ENCODE measurements around the gene FAM168A.

Gene FAM168A

DNA sequence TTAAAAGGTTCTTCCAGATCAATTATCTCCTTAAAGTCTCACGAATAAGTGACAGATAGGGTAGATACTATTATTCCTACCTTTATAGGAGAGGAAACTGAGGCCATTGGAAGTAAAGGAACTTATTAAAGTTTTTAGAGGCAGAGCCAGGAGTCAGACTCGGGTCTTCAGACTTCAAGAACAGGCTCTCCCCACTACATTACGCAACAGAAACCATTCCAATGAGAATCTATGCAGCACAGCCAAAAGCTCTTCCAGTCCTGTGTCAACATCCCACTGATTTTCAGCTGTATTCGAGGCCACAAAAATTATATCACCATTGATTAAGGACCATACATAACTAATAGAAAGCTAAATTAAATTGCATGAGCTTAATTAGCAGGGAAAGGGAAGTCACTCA lies 144.3 kb downstream of the FAM168A start (continued):
- TF ChIP-seq BACH2 (CRISPR knock-in tag; IDR thresholded peaks at IDR 0.05; ENCODE audit: borderline replicate concordance) (no peak), TOX (CRISPR knock-in tag; IDR thresholded peaks at IDR 0.05; ENCODE audit: borderline replicate concordance) (no peak), ZNF70 (CRISPR knock-in tag; IDR thresholded peaks at IDR 0.05) (no peak), ISL1 (CRISPR knock-in tag; IDR thresholded peaks at IDR 0.05) (no peak), ESRRG (CRISPR knock-in tag; IDR thresholded peaks at IDR 0.05) (no peak)

DNA sequence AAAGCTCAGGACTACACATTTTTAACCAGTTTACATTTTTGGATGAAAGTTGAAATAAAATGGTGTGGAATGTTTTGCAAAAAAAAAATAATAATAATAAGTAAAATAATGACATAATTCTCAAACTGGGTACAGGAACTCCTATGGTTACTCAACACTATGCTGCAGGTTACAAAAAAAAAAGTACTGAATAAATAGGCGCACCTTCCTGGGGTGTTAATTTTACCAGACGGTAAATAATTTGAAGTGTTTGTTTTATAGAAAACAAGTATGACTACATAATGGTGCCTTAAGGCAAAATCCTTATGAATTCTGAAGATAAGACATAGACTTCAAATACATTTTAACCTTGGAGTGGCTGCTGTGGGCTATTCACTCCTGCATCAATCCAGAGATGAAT lies 145.2 kb downstream of the FAM168A start:
- ATAC-seq, result no peak

DNA sequence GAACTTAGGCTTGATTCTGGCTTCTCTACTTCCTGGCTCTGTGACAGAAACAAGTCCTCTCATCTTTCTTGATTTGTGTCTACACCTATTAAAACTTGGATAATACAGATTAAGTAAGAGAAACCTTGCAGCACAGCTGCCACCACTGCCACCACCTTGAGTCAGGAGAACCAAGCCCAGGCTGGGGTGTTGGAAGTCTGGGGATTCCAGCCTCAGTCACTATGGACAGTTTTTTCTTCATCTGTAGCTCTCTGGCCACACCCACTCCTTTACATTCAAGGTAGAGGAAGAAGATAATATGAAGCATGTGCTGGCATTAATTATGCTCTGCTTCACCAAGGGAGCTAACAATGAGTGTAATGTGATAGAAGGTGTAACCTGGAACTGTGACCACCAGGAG lies 146.0 kb downstream of the FAM168A start:
- ATAC-seq, result no peak
- TF ChIP-seq ARNTL (CRISPR knock-in tag; IDR thresholded peaks at IDR 0.05; ENCODE audit: borderline replicate concordance, low read depth), result no peak
- no peak for TF ChIP-seq ISL1 (CRISPR knock-in tag; IDR thresholded peaks at IDR 0.05)
- TF ChIP-seq ZNF70 (CRISPR knock-in tag; IDR thresholded peaks at IDR 0.05), result no peak
- TF ChIP-seq ESRRG (CRISPR knock-in tag; IDR thresholded peaks at IDR 0.05), result no peak
- no peak for TF ChIP-seq GLIS3 (CRISPR knock-in tag; IDR thresholded peaks at IDR 0.05)
- TF ChIP-seq RARB (CRISPR knock-in tag; IDR thresholded peaks at IDR 0.05), result no peak
- no peak for TF ChIP-seq POU6F1 (CRISPR knock-in tag; IDR thresholded peaks at IDR 0.05; ENCODE audit: borderline replicate concordance, low read depth)
- TF ChIP-seq ZNF8 (CRISPR knock-in tag; IDR thresholded peaks at IDR 0.05), result no peak
- TF ChIP-seq, protein P1, sequence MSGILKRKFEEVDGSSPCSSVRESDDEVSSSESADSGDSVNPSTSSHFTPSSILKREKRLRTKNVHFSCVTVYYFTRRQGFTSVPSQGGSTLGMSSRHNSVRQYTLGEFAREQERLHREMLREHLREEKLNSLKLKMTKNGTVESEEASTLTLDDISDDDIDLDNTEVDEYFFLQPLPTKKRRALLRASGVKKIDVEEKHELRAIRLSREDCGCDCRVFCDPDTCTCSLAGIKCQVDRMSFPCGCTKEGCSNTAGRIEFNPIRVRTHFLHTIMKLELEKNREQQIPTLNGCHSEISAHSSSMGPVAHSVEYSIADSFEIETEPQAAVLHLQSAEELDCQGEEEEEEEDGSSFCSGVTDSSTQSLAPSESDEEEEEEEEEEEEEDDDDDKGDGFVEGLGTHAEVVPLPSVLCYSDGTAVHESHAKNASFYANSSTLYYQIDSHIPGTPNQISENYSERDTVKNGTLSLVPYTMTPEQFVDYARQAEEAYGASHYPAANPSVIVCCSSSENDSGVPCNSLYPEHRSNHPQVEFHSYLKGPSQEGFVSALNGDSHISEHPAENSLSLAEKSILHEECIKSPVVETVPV (CRISPR knock-in tag; IDR thresholded peaks at IDR 0.05), result no peak
- no peak for TF ChIP-seq TOX (CRISPR knock-in tag; IDR thresholded peaks at IDR 0.05; ENCODE audit: borderline replicate concordance)
- no peak for TF ChIP-seq OSR1 (CRISPR knock-in tag; IDR thresholded peaks at IDR 0.05)
- no peak for TF ChIP-seq SNAI2 (CRISPR knock-in tag; IDR thresholded peaks at IDR 0.05)

More for the DNA sequence above, 145.2 kb downstream of the FAM168A start:
- TF ChIP-seq ESRRG (CRISPR knock-in tag; IDR thresholded peaks at IDR 0.05), result no peak
- no peak for TF ChIP-seq PPARA (CRISPR knock-in tag; IDR thresholded peaks at IDR 0.05; ENCODE audit: borderline replicate concordance)
- TF ChIP-seq, protein P1 (CRISPR knock-in tag; IDR thresholded peaks at IDR 0.05), result no peak
- TF ChIP-seq, protein P2, sequence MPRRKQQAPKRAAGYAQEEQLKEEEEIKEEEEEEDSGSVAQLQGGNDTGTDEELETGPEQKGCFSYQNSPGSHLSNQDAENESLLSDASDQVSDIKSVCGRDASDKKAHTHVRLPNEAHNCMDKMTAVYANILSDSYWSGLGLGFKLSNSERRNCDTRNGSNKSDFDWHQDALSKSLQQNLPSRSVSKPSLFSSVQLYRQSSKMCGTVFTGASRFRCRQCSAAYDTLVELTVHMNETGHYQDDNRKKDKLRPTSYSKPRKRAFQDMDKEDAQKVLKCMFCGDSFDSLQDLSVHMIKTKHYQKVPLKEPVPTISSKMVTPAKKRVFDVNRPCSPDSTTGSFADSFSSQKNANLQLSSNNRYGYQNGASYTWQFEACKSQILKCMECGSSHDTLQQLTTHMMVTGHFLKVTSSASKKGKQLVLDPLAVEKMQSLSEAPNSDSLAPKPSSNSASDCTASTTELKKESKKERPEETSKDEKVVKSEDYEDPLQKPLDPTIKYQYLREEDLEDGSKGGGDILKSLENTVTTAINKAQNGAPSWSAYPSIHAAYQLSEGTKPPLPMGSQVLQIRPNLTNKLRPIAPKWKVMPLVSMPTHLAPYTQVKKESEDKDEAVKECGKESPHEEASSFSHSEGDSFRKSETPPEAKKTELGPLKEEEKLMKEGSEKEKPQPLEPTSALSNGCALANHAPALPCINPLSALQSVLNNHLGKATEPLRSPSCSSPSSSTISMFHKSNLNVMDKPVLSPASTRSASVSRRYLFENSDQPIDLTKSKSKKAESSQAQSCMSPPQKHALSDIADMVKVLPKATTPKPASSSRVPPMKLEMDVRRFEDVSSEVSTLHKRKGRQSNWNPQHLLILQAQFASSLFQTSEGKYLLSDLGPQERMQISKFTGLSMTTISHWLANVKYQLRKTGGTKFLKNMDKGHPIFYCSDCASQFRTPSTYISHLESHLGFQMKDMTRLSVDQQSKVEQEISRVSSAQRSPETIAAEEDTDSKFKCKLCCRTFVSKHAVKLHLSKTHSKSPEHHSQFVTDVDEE (CRISPR knock-in tag; IDR thresholded peaks at IDR 0.05), result no peak
- TF ChIP-seq ZNF70 (CRISPR knock-in tag; IDR thresholded peaks at IDR 0.05), result no peak
- no peak for TF ChIP-seq ARNTL (CRISPR knock-in tag; IDR thresholded peaks at IDR 0.05; ENCODE audit: borderline replicate concordance, low read depth)
- no peak for TF ChIP-seq OSR1 (CRISPR knock-in tag; IDR thresholded peaks at IDR 0.05)
- no peak for TF ChIP-seq ZNF8 (CRISPR knock-in tag; IDR thresholded peaks at IDR 0.05)
- TF ChIP-seq TOX (CRISPR knock-in tag; IDR thresholded peaks at IDR 0.05; ENCODE audit: borderline replicate concordance), result no peak
- no peak for TF ChIP-seq ZNF565 (CRISPR knock-in tag; conservative IDR thresholded peaks at IDR 0.05; ENCODE audit: low read depth)
- TF ChIP-seq, protein P3, sequence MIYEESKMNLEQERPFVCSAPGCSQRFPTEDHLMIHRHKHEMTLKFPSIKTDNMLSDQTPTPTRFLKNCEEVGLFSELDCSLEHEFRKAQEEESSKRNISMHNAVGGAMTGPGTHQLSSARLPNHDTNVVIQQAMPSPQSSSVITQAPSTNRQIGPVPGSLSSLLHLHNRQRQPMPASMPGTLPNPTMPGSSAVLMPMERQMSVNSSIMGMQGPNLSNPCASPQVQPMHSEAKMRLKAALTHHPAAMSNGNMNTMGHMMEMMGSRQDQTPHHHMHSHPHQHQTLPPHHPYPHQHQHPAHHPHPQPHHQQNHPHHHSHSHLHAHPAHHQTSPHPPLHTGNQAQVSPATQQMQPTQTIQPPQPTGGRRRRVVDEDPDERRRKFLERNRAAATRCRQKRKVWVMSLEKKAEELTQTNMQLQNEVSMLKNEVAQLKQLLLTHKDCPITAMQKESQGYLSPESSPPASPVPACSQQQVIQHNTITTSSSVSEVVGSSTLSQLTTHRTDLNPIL (CRISPR knock-in tag; IDR thresholded peaks at IDR 0.05; ENCODE audit: low read depth), result no peak
- no peak for TF ChIP-seq ZFP30 (CRISPR knock-in tag; IDR thresholded peaks at IDR 0.05)
- no peak for TF ChIP-seq ISL1 (CRISPR knock-in tag; IDR thresholded peaks at IDR 0.05)
- no peak for TF ChIP-seq BACH2 (CRISPR knock-in tag; IDR thresholded peaks at IDR 0.05; ENCODE audit: borderline replicate concordance)
- TF ChIP-seq ZFP3 (CRISPR knock-in tag; IDR thresholded peaks at IDR 0.05), result no peak
- TF ChIP-seq, protein P4, sequence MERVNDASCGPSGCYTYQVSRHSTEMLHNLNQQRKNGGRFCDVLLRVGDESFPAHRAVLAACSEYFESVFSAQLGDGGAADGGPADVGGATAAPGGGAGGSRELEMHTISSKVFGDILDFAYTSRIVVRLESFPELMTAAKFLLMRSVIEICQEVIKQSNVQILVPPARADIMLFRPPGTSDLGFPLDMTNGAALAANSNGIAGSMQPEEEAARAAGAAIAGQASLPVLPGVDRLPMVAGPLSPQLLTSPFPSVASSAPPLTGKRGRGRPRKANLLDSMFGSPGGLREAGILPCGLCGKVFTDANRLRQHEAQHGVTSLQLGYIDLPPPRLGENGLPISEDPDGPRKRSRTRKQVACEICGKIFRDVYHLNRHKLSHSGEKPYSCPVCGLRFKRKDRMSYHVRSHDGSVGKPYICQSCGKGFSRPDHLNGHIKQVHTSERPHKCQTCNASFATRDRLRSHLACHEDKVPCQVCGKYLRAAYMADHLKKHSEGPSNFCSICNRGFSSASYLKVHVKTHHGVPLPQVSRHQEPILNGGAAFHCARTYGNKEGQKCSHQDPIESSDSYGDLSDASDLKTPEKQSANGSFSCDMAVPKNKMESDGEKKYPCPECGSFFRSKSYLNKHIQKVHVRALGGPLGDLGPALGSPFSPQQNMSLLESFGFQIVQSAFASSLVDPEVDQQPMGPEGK (CRISPR knock-in tag; IDR thresholded peaks at IDR 0.05; ENCODE audit: borderline replicate concordance), result no peak
- TF ChIP-seq POU6F1 (CRISPR knock-in tag; IDR thresholded peaks at IDR 0.05; ENCODE audit: borderline replicate concordance, low read depth), result no peak
- TF ChIP-seq TCF4 (CRISPR knock-in tag; IDR thresholded peaks at IDR 0.05; ENCODE audit: borderline replicate concordance), result no peak
